KMS-11 (cell line): Measurements from ENCODE around the gene NTM.

Experiments
- H2AFZ ChIP-seq: fragments of 200-600 bp; sonication (generic); 2 replicates; pipeline ENCODE4 v1.6.1; 2016; ENCODE audit warnings: antibody characterized with exemption, mixed run types, low read depth
- H3K27ac ChIP-seq: fragments of 200-600 bp; sonication (generic); 2 replicates; pipeline ENCODE4 v1.6.1; 2016; ENCODE audit warnings: mild to moderate bottlenecking, mixed run types
- H3K27me3 ChIP-seq: fragments of 200-600 bp; sonication (generic); 2 replicates; pipeline ENCODE4 v1.6.1; 2017; ENCODE audit warnings: mild to moderate bottlenecking, low read depth, mixed run types, moderate library complexity; ENCODE audit not compliant: insufficient read depth
- H3K36me3 ChIP-seq: fragments of 200-600 bp; sonication (generic); 2 replicates; pipeline ENCODE4 v1.6.1; 2017; ENCODE audit warnings: mild to moderate bottlenecking, mixed run types; ENCODE audit not compliant: insufficient read depth
- H3K4me1 ChIP-seq: fragments of 200-600 bp; sonication (generic); 2 replicates; pipeline ENCODE4 v1.6.1; 2016; ENCODE audit warnings: mild to moderate bottlenecking, low read depth, mixed run types; ENCODE audit not compliant: poor library complexity, severe bottlenecking
- H3K4me2 ChIP-seq: fragments of 200-600 bp; sonication (generic); 2 replicates; pipeline ENCODE4 v1.7.0; 2016; ENCODE audit warnings: mild to moderate bottlenecking, mixed run types
- H3K4me3 ChIP-seq: fragments of 200-600 bp; sonication (generic); IDR thresholded peaks from 2 replicates; pipeline ENCODE4 v1.6.1; 2017; ENCODE audit warnings: low read depth, low read length, mixed read lengths; ENCODE audit not compliant: insufficient read depth
- H3K79me2 ChIP-seq: fragments of 200-600 bp; sonication (generic); 2 replicates; pipeline ENCODE4 v1.6.1; 2016; ENCODE audit warnings: low read depth, mixed run types; ENCODE audit not compliant: insufficient read depth
- H3K9ac ChIP-seq: fragments of 200-600 bp; sonication (generic); 2 replicates; pipeline ENCODE4 v1.6.1; 2016; ENCODE audit warnings: mild to moderate bottlenecking, mixed run types
- H4K20me1 ChIP-seq: fragments of 200-600 bp; sonication (generic); 2 replicates; pipeline ENCODE4 v1.6.1; 2016; ENCODE audit warnings: mild to moderate bottlenecking, mixed run types; ENCODE audit not compliant: insufficient read depth
- TF ChIP-seq, protein P1 (sequence below): fragments of 200-600 bp; sonication (generic); conservative IDR thresholded peaks from 2 replicates; pipeline ENCODE4 v1.6.1; 2017; ENCODE audit warnings: low read depth, mild to moderate bottlenecking, antibody characterized with exemption, low read length, moderate library complexity, mixed read lengths

The NTM gene

DNA sequence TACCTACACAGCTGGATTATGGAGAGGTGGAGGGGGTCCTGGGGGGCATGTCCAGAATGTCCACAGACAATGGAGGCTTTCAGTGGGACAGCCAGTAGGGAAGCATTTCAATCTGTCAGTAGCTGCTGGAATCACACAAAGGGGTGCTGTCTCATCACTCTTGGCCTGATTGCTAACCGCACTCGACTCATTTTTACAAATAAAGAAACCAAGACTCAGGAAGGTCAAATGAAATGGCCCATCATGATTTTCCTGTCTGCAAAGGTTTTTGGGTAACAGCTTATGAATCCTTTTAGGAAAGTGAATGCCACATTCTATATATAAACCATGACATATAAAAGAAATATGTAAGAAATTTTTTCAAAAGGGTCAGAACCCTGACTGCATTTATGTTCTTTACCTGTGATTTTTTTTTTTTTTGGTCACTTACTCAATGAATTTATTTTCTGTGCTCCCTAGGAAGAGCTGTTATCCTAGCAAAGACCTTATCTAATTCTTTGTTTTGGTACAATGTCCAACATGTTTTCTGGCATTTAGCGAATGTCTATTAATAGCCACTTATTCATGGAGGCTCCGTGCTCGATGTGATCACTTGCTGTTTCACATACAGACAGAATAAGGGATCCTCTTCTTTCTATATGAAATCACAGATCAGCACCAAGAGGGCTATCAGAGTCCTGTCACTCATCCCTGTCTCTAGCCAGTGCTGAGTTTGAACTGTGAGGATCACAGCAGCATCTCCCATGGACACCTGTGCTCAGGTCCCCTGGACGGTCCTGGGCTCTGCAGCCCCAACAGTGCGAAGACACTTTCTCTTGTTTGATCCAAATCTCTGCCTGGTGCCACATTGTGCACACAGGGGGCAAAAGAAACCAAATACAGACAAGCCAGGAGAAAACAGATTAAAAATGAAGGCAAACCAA lies 979.7 kb downstream of the NTM start:
- Histone ChIP-seq H3K4me2 (peak overlapping the region; percentile 68), H3K4me3 (no peak overlapping the region), H3K27me3 (no peaks in the 10 kb centered on the region), H3K4me1 (peaks cover 80% of the 10 kb centered on the region), H3K27ac (peak overlapping the region; percentile 85), H4K20me1 (no peaks in the 10 kb centered on the region), H3K9ac (peak overlapping the region; percentile 12; the same call in 1 of the 2 replicates), H3K79me2 (no peaks in the 10 kb centered on the region), H2AFZ (no peak overlapping the region), H3K36me3 (no peaks in the 10 kb centered on the region)
- TF ChIP-seq, protein P1, sequence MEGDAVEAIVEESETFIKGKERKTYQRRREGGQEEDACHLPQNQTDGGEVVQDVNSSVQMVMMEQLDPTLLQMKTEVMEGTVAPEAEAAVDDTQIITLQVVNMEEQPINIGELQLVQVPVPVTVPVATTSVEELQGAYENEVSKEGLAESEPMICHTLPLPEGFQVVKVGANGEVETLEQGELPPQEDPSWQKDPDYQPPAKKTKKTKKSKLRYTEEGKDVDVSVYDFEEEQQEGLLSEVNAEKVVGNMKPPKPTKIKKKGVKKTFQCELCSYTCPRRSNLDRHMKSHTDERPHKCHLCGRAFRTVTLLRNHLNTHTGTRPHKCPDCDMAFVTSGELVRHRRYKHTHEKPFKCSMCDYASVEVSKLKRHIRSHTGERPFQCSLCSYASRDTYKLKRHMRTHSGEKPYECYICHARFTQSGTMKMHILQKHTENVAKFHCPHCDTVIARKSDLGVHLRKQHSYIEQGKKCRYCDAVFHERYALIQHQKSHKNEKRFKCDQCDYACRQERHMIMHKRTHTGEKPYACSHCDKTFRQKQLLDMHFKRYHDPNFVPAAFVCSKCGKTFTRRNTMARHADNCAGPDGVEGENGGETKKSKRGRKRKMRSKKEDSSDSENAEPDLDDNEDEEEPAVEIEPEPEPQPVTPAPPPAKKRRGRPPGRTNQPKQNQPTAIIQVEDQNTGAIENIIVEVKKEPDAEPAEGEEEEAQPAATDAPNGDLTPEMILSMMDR = no peak

DNA sequence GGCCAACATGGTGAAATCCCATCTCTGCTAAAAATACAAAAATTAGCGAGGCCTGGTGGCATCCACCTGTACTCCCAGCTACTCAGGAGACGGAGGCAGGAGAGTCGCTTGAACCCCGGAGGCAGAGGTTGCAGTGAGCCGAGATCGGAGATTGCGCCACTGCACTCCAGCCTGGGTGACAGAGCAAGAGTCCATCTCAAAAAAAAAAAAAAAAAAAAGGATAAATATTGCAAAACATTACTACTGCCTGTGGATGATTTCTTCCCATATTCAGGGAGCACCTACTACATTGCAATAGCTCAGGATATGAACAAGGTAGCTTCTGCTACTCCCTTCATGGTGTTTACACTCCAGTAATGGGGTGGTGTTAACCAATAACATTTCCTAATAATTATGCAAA lies 980.6 kb downstream of the NTM start:
- Histone ChIP-seq H3K4me1 (peaks cover 80% of the 10 kb centered on the region), H3K36me3 (no peaks in the 10 kb centered on the region)

DNA sequence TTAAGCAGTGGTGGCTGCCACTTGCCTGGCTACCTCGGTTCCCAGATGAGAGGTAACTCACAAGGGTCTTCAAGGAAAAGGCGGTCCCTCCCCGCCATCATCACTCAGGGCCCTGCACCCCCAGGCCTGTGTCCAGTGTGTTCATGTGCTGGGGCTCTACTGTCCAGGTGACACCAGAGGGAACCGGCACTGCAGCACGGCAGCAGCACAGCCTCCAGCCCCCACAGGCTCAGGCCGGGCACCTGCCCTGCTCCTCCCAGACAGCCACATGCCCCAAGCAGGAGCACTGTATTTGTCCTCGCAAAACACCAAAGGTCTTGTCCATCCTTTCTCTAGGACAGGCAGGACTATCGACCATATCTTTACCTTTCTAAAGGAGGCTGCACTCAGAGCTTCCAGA lies 982.1 kb downstream of the NTM start:
- Histone ChIP-seq H3K27me3 (no peaks in the 10 kb centered on the region), H3K4me1 (peaks cover 83% of the 10 kb centered on the region), H3K4me3 (no peak overlapping the region)

More for the DNA sequence above, 980.6 kb downstream of the NTM start:
- Histone ChIP-seq H3K27ac (no peak overlapping the region; the same call in 1 of the 2 replicates), H4K20me1 (no peaks in the 10 kb centered on the region), H3K79me2 (no peaks in the 10 kb centered on the region), H3K4me2 (peak overlapping the region; percentile 68; the same call in 1 of the 2 replicates), H2AFZ (no peak overlapping the region), H3K9ac (no peak overlapping the region), H3K27me3 (no peaks in the 10 kb centered on the region), H3K4me3 (no peak overlapping the region)
- TF ChIP-seq, protein P1 = no peak

DNA sequence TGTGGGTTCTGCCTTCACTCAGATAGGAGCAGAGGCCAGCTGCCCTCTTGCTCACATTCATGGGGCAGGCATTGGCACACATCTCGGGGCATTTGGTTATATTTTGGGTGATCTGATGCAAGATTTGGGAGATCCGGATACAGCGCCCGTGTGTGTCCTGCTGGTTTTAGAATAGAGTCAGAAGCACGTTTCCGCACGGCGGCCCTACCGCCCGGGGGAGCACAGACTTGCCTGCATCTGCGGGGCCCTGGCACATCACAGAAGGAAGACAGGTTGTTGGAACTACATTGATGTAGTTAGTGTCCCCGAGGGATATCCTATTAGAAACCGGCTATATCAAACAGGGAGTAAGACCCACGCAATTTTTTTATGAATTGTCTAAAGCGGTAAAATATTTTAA lies 982.8 kb downstream of the NTM start:
- no peaks in the 10 kb centered on the region for H3K79me2 ChIP-seq
- no peak overlapping the region for H3K4me3 ChIP-seq
- no peak overlapping the region for H2AFZ ChIP-seq
- H3K9ac ChIP-seq = no peak overlapping the region
- no peak overlapping the region for H3K27ac ChIP-seq
- no peaks in the 10 kb centered on the region for H3K27me3 ChIP-seq
- TF ChIP-seq, protein P1 = no peak
- peaks cover 77% of the 10 kb centered on the region for H3K4me1 ChIP-seq
- H4K20me1 ChIP-seq = no peaks in the 10 kb centered on the region
- no peak overlapping the region for H3K4me2 ChIP-seq
- H3K36me3 ChIP-seq = no peaks in the 10 kb centered on the region

More for the DNA sequence above, 982.1 kb downstream of the NTM start:
- no peaks in the 10 kb centered on the region for H3K36me3 ChIP-seq
- no peaks in the 10 kb centered on the region for H4K20me1 ChIP-seq
- H3K27ac ChIP-seq = no peak overlapping the region
- no peak overlapping the region for H3K4me2 ChIP-seq
- no peak overlapping the region for H3K9ac ChIP-seq
- TF ChIP-seq, protein P1 = no peak
- H3K79me2 ChIP-seq = no peaks in the 10 kb centered on the region
- H2AFZ ChIP-seq = no peak overlapping the region
